IMR-90 (cell line): ENCODE results near the gene DOCK2. TPM values are rescaled to one million over a fixed set of nuclear protein-coding genes. Genes with fewer than 3 reads are reported as not detected.

Experiments used
- ATAC-seq: fragments of 200-7000 bp; cut with Tn5 transposase; 2 replicates; pipeline ENCODE4 v1.9.1; 2020; ENCODE audit warnings: low read depth, mild to moderate bottlenecking, moderate library complexity
- BruUV-seq: library from RNA; stranded (reverse); fragments of 400-500 nt; replicated peaks from 2 replicates; lab custom pipeline; 2021; lab: Mats Ljungman, UMichigan
- CTCF ChIA-PET: fragments of 300-600 bp; formaldehyde crosslinking; extraction: SDS; loops from one replicate; lab custom pipeline; 2021; ENCODE audit warnings: antibody characterized with exemption; lab: Yijun Ruan, JAX
- POLR2A ChIA-PET: fragments of 300-600 bp; sonication (Branson Sonifier 250); formaldehyde crosslinking; loops from one replicate; lab custom pipeline; 2022; ENCODE audit warnings: antibody characterized with exemption; ENCODE audit not compliant: unreplicated experiment; lab: Charles Lee
- DNase-seq: peaks from one replicate; pipeline ENCODE4 v3.0.0; 2013
- H2AFZ ChIP-seq: replicated peaks from 2 replicates; pipeline ENCODE3; 2013; ENCODE audit warnings: low read length, mild to moderate bottlenecking; ENCODE audit not compliant: poor library complexity
- H2AK5ac ChIP-seq: 2 replicates; pipeline ENCODE4 v1.6.1; 2013; ENCODE audit warnings: low read depth, low read length, inconsistent platforms
- H2AK9ac ChIP-seq: replicated peaks from 2 replicates; pipeline ENCODE3; 2013; ENCODE audit warnings: mild to moderate bottlenecking, low read depth, low read length, moderate library complexity; ENCODE audit not compliant: poor library complexity
- H2BK120ac ChIP-seq: 2 replicates; pipeline ENCODE4 v1.6.1; 2013; ENCODE audit warnings: low read depth, low read length, inconsistent platforms
- H2BK15ac ChIP-seq: 3 replicates; pipeline ENCODE4 v1.6.1; 2013; ENCODE audit warnings: low read depth, low read length, inconsistent platforms
- H2BK20ac ChIP-seq: 2 replicates; pipeline ENCODE4 v1.6.1; 2013; ENCODE audit warnings: low read depth, mild to moderate bottlenecking, inconsistent platforms, low read length, moderate library complexity
- H2BK5ac ChIP-seq: 2 replicates; pipeline ENCODE4 v1.6.1; 2013; ENCODE audit warnings: mild to moderate bottlenecking, low read depth, low read length, inconsistent platforms; ENCODE audit not compliant: poor library complexity, severe bottlenecking
- H3K14ac ChIP-seq: replicated peaks from 2 replicates; pipeline ENCODE4 v1.6.1; 2013; ENCODE audit warnings: low read depth, low read length, inconsistent platforms
- H3K18ac ChIP-seq: 2 replicates; pipeline ENCODE4 v1.6.1; 2013; ENCODE audit warnings: low read depth, low read length, control low read depth
- H3K23ac ChIP-seq: 2 replicates; pipeline ENCODE4 v1.6.1; 2013; ENCODE audit warnings: low read depth, low read length, inconsistent platforms
- H3K27ac ChIP-seq: 2 replicates; pipeline ENCODE4 v1.5.1; 2013; ENCODE audit warnings: mild to moderate bottlenecking, control low read depth, low read length; ENCODE audit not compliant: insufficient read depth
- H3K27me3 ChIP-seq: 2 replicates; pipeline ENCODE4 v1.6.1; 2013; ENCODE audit warnings: low read length; ENCODE audit not compliant: control insufficient read depth, insufficient read depth
- H3K36me3 ChIP-seq: 2 replicates; pipeline ENCODE4 v1.6.1; 2013; ENCODE audit warnings: low read length, mixed read lengths; ENCODE audit not compliant: control insufficient read depth, insufficient read depth
- H3K4ac ChIP-seq: 2 replicates; pipeline ENCODE4 v1.6.1; 2013; ENCODE audit warnings: low read depth, low read length, inconsistent platforms
- H3K4me1 ChIP-seq: 2 replicates; pipeline ENCODE4 v1.6.1; 2013; ENCODE audit warnings: low read length, mixed read lengths; ENCODE audit not compliant: control insufficient read depth, insufficient read depth
- H3K4me2 ChIP-seq: 2 replicates; pipeline ENCODE4 v1.6.1; 2013; ENCODE audit warnings: low read depth, mild to moderate bottlenecking, control low read depth, low read length, moderate library complexity
- H3K4me3 ChIP-seq: 2 replicates; pipeline ENCODE4 v1.5.1; 2013; ENCODE audit warnings: low read depth, mild to moderate bottlenecking, control low read depth, low read length, moderate library complexity; ENCODE audit not compliant: insufficient read depth
- H3K56ac ChIP-seq: 2 replicates; pipeline ENCODE4 v1.6.1; 2013; ENCODE audit warnings: low read length, inconsistent platforms; ENCODE audit not compliant: insufficient read depth; ENCODE audit errors: extremely low read depth
- H3K79me1 ChIP-seq, 2 experiments: 2 replicates each; pipeline ENCODE4 v1.6.1; 2013; ENCODE audit warnings: low read length in 2 of 2, inconsistent platforms in 1 of 2, low read depth in 1 of 2
- H3K9ac ChIP-seq: 2 replicates; pipeline ENCODE4 v1.6.1; 2013; ENCODE audit warnings: low read depth, low read length, control low read depth
- H3K9me1 ChIP-seq: 2 replicates; pipeline ENCODE4 v1.6.1; 2013; ENCODE audit warnings: low read length, inconsistent platforms; ENCODE audit not compliant: insufficient read depth
- H3K9me3 ChIP-seq: 2 replicates; pipeline ENCODE4 v1.6.1; 2013; ENCODE audit warnings: low read length; ENCODE audit not compliant: control insufficient read depth, insufficient read depth
- H4K20me1 ChIP-seq: 2 replicates; pipeline ENCODE4 v1.6.1; 2013; ENCODE audit warnings: low read length, inconsistent platforms; ENCODE audit not compliant: insufficient read depth
- H4K5ac ChIP-seq: 2 replicates; pipeline ENCODE4 v1.6.1; 2013; ENCODE audit warnings: mild to moderate bottlenecking, low read depth, low read length, control low read depth
- H4K8ac ChIP-seq, 2 experiments: 2 replicates each; pipeline ENCODE4 v1.6.1; 2013; ENCODE audit warnings: low read depth in 2 of 2, low read length in 2 of 2, control low read depth in 1 of 2, inconsistent platforms in 1 of 2
- H4K91ac ChIP-seq: 2 replicates; pipeline ENCODE4 v1.6.1; 2013; ENCODE audit warnings: low read depth, low read length, inconsistent platforms; ENCODE audit not compliant: insufficient read depth
- NFE2L2 ChIP-seq: fragments of 150-350 bp; IDR thresholded peaks from 2 replicates; pipeline ENCODE4 v1.6.1; 2016; ENCODE audit warnings: low read depth, mild to moderate bottlenecking, low read length
- POLR2A ChIP-seq: IDR thresholded peaks from 2 replicates; pipeline ENCODE4 v1.6.1; 2012; ENCODE audit warnings: mild to moderate bottlenecking, low read depth, low read length
- RFX5 ChIP-seq: IDR thresholded peaks from 2 replicates; pipeline ENCODE4 v1.8.0; 2012; ENCODE audit warnings: low read depth, mild to moderate bottlenecking, low read length, moderate library complexity
- WGBS, 2 experiments: methylation state at CpG; one replicate each; pipeline versions ENCODE4 v1.1.5 to v1.1.7; 2013; ENCODE audit warnings: missing lambda C conversion rate in 2 of 2; ENCODE audit not compliant: insufficient read length in 1 of 2; ENCODE audit errors: extremely low coverage in 2 of 2; 5-methylcytosine and 5-hydroxymethylcytosine counted together
- dilution Hi-C: fragments of 300-500 bp; cut with HindIII; formaldehyde crosslinking; loops from one replicate; pipeline ENCODE4 v1.14.3; 2018; ENCODE audit warnings: low sequenced_read_pairs; ENCODE audit not compliant: unreplicated experiment
- in situ Hi-C: fragments of 300-500 bp; cut with MboI; formaldehyde crosslinking; loops from 3 replicates; pipeline ENCODE4 v1.14.3; 2019; ENCODE audit warnings: low sequenced_read_pairs, inconsistent platforms, mixed read lengths
- intact Hi-C: fragments of 100-400 bp; cut with micrococcal nuclease; formaldehyde crosslinking; loops from 2 replicates; pipeline ENCODE4 v1.10.0; 2022
- polyA plus RNA-seq, 3 experiments: library from polyadenylated mRNA; depleted of rRNA; stranded (reverse); fragments of >200 nt; gene quantifications; 2 replicates each; pipeline ENCODE4 v1.2.3, GENCODE V29; 2012; ENCODE audit warnings: low replicate concordance in 1 of 3
- total RNA-seq: library from RNA; depleted of rRNA; stranded (reverse); fragments of >200 nt; gene quantifications from 2 replicates; pipeline ENCODE4 v1.2.3, GENCODE V29; 2012

The DOCK2 gene
- total and polyA plus RNA-seq, 2 of the 4 experiments (the other 2 are of a cell fraction) = 0.72 to 3.0 TPM

DNA sequence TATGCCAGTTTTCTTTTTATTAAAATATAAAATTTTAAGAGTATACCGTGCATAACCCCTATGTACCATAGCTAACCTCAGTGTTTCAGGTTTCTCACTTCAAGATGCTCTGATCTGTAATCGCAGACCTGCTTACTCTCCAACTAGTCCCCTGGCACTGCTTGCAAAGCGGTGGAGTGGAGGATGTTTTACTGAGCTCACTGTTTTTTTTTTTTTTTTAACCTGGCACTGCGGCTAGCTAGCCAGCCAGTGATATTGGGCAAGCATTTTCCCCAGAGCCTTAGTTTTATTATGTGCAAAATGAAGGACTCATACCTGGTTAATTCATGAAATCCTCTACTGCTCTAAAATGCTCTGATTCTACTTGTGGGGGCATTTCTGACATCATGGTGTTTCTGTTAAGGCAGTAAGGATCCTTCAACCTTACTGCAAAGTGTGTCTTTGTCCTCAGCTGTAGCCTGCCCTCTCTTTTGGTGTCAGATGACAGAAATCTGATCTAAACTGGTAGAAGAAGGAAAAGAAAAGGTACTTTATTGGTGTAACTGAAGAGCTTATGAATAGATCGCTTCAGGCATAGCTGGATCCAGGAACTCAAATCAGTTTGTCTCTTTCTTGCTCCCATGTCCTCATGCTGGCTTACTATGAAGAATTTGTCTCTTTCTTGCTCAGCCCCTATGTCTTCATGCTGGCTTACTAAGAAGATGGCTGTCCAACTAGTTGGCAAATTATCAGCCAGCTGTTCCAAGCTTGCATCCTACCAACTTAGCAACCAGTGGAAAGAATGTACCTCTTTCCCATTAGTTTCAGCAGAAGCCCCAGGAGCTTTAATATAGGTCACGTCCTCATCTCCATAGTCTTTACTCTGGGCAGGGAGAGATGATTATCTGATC, 59.8 kb downstream of the DOCK2 start:
- Histone ChIP-seq H2AK9ac (no peak overlapping the region), H3K18ac (peak overlapping the region; percentile 76), H4K5ac (peak overlapping the region; percentile 65; the same call in 1 of the 2 replicates), H2AK5ac (peak overlapping the region; percentile 65), H2BK15ac (peak overlapping the region; percentile 67), H3K9ac (no peak overlapping the region; the same call in 1 of the 2 replicates), H3K14ac (peak overlapping the region; percentile 93), H3K9me3 (no peaks in the 10 kb centered on the region), H3K4ac (peak overlapping the region; percentile 97), H2BK5ac (peak overlapping the region; percentile 83), H4K20me1 (no peaks in the 10 kb centered on the region), H2AFZ (no peak overlapping the region), H3K4me2 (peak overlapping the region; percentile 30), H2BK20ac (peak overlapping the region; percentile 90), H3K56ac (peak overlapping the region; percentile 77; the same call in 1 of the 2 replicates), H3K27me3 (no peaks in the 10 kb centered on the region), H3K23ac (peak overlapping the region; percentile 54), H3K4me3 (no peak overlapping the region), H3K36me3 (no peaks in the 10 kb centered on the region), H3K9me1 (peaks cover 18% of the 10 kb centered on the region), H4K8ac (peak overlapping the region; percentile 46 to 71), H4K91ac (peak overlapping the region; percentile 86), H3K27ac (peak overlapping the region; percentile 45), H2BK120ac (peak overlapping the region; percentile 98), H3K79me1 (0 out of 4 replicates have a peak, but pooled peaks cover 0 to 12% of the 10 kb centered on the region in 2 experiments), H3K4me1 (peaks cover 17% of the 10 kb centered on the region)
- ATAC-seq (peak; percentile 16; the same call in 1 of the 2 replicates), DNase-seq (peak; percentile 25)
- in situ Hi-C loops = no loop called here
- intact Hi-C loops = no loop called here
- WGBS, 2 experiments = no CpG with 5 or more reads among the region's 6 CpGs
- no TSS peak for BruUV-seq
- dilution Hi-C loops = no loop called here
- TF ChIP-seq RFX5 (no peak), POLR2A (0 out of 2 replicates have a peak, but pooled peaks have one; percentile 21), NFE2L2 (no peak)
- POLR2A ChIA-PET = interaction anchor here (0.6 to 1.2 kb wide), 2 partner anchors 113 to 165 kb away, joined by 4 to 6 read pairs; partner anchors contain the start of gene SPDL1
- CTCF ChIA-PET = interaction anchor here (1.0 to 9.1 kb wide), 3 partner anchors 10 to 374 kb away, joined by 3 to 117 read pairs (median 4); partner anchors contain the start of gene INSYN2B
